CD4-positive, alpha-beta memory T cell (primary cell): ENCODE measurements around the gene ARL15. TPM values are rescaled to one million over a fixed set of nuclear protein-coding genes. Genes with fewer than 3 reads are reported as not detected.

ENCODE experiments used
- CTCF ChIA-PET: fragments of 350-600 bp; sonication (Branson Sonifier 250); formaldehyde crosslinking; loops from one replicate; lab custom pipeline; 2021; ENCODE audit warnings: inconsistent platforms; ENCODE audit not compliant: partially characterized antibody; lab: Charles Lee
- POLR2A ChIA-PET: fragments of 350-600 bp; sonication (Branson Sonifier 250); formaldehyde crosslinking; loops from one replicate; lab custom pipeline; 2021; ENCODE audit not compliant: partially characterized antibody; lab: Charles Lee
- DNase-seq, 5 donors: peaks; one replicate each; pipeline versions ENCODE4 v3.0.0 to v3.0.0-alpha.2; 2020 to 2022; ENCODE audit warnings: mixed read lengths in 1 of 5
- H3K27ac ChIP-seq: one replicate; pipeline ENCODE4 v1.7.0; 2013; ENCODE audit warnings: low read depth, low read length
- H3K27me3 ChIP-seq: 2 replicates; pipeline ENCODE4 v1.7.0; 2013; ENCODE audit warnings: mild to moderate bottlenecking, low read length, moderate library complexity; ENCODE audit not compliant: insufficient read depth
- H3K36me3 ChIP-seq: 2 replicates; pipeline ENCODE4 v1.7.0; 2013; ENCODE audit warnings: mild to moderate bottlenecking, low read length, moderate library complexity; ENCODE audit not compliant: insufficient read depth
- H3K4me1 ChIP-seq: 2 replicates; pipeline ENCODE4 v1.7.0; 2013; ENCODE audit warnings: mild to moderate bottlenecking, low read length, moderate library complexity; ENCODE audit not compliant: insufficient read depth
- H3K4me3 ChIP-seq, 2 donors: one replicate each; pipeline ENCODE4 v1.7.0; 2013; ENCODE audit warnings: low read length in 2 of 2, mild to moderate bottlenecking in 1 of 2
- H3K9me3 ChIP-seq, 2 donors: one replicate each; pipeline ENCODE4 v1.7.0; 2013; ENCODE audit warnings: low read length in 2 of 2, control low read depth in 1 of 2; ENCODE audit not compliant: control insufficient read depth in 1 of 2
- H3K27ac Mint-ChIP-seq, 7 donors: one replicate each; pipeline ENCODE4 v1.8.0; 2020 to 2021; ENCODE audit warnings: mixed read lengths in 7 of 7, mild to moderate bottlenecking in 6 of 7, inconsistent platforms in 3 of 7, moderate library complexity in 3 of 7
- H3K27me3 Mint-ChIP-seq, 2 donors: one replicate each; pipeline ENCODE4 v1.8.0; 2020 to 2021; ENCODE audit warnings: mixed read lengths in 2 of 2
- H3K36me3 Mint-ChIP-seq, 2 donors: one replicate each; pipeline ENCODE4 v1.8.0; 2020 to 2021; ENCODE audit warnings: mixed read lengths in 2 of 2, inconsistent platforms in 1 of 2, mild to moderate bottlenecking in 1 of 2
- H3K4me1 Mint-ChIP-seq, 4 donors: one replicate each; pipeline ENCODE4 v1.8.0; 2020 to 2021; ENCODE audit warnings: mixed read lengths in 4 of 4, mild to moderate bottlenecking in 1 of 4
- H3K4me3 Mint-ChIP-seq, 8 donors: one replicate each; pipeline ENCODE4 v1.8.0; 2020 to 2021; ENCODE audit warnings: mixed read lengths in 8 of 8, mild to moderate bottlenecking in 7 of 8, moderate library complexity in 6 of 8, inconsistent platforms in 3 of 8
- H3K9me3 Mint-ChIP-seq, 8 donors: one replicate each; pipeline ENCODE4 v1.8.0; 2020 to 2021; ENCODE audit warnings: mixed read lengths in 8 of 8, mild to moderate bottlenecking in 5 of 8, inconsistent platforms in 3 of 8, moderate library complexity in 1 of 8
- intact Hi-C: fragments of 100-400 bp; cut with micrococcal nuclease; formaldehyde crosslinking; loops from one replicate; pipeline ENCODE4 v1.15.1; 2023
- polyA plus RNA-seq, 2 donors: library from polyadenylated mRNA; unstranded; fragments of 300-500 nt; fragmentation: Illumina TruSeq; gene quantifications; one replicate each; pipeline ENCODE4 v1.2.3, GENCODE V29; 2021
- total RNA-seq, 2 experiments: library from RNA; stranded (reverse); gene quantifications; one replicate each; pipeline ENCODE4 v1.2.3, GENCODE V29; 2021

ARL15 gene
- total and polyA plus RNA-seq, 4 experiments from 2014 or later, result 14.0 to 29.8 (median 14.7) TPM

GRCh38 chr5:54197018-54197417 lies 113.4 kb downstream of the ARL15 start:
- ChIA-PET POLR2A (no interaction called here), CTCF (no interaction called here)
- H3K9me3 ChIP-seq, result no peaks in the 10 kb centered on the region
- no peak overlapping the region for H3K27ac Mint-ChIP-seq
- H3K4me3 Mint-ChIP-seq, result no peak overlapping the region
- peaks cover 10 to 22% (median 19%) of the 10 kb centered on the region in 4 donors for H3K4me1 Mint-ChIP-seq
- H3K36me3 ChIP-seq, result no peaks in the 10 kb centered on the region
- no peak overlapping the region for H3K4me3 ChIP-seq
- peaks cover 0 to 17% (median 12%) of the 10 kb centered on the region in 8 donors for H3K9me3 Mint-ChIP-seq
- peaks cover 10 to 14% of the 10 kb centered on the region in 2 donors for H3K36me3 Mint-ChIP-seq
- intact Hi-C loops, result no loop called here
- no peaks in the 10 kb centered on the region for H3K27me3 Mint-ChIP-seq
- no peak for DNase-seq
- no peak overlapping the region for H3K27ac ChIP-seq
- no peaks in the 10 kb centered on the region for H3K4me1 ChIP-seq
- no peaks in the 10 kb centered on the region for H3K27me3 ChIP-seq

GRCh38 chr5:54195701-54196100 lies 114.7 kb downstream of the ARL15 start:
- POLR2A ChIA-PET, result no interaction called here
- H3K4me3 Mint-ChIP-seq, result no peak overlapping the region
- CTCF ChIA-PET, result no interaction called here
- Histone ChIP-seq H3K9me3 (no peaks in the 10 kb centered on the region), H3K36me3 (no peaks in the 10 kb centered on the region), H3K27ac (no peak overlapping the region), H3K4me3 (no peak overlapping the region), H3K27me3 (no peaks in the 10 kb centered on the region), H3K4me1 (no peaks in the 10 kb centered on the region)
- H3K9me3 Mint-ChIP-seq, result peaks cover 0 to 8% (median 5%) of the 10 kb centered on the region in 8 donors
- peaks cover 4 to 5% of the 10 kb centered on the region in 2 donors for H3K36me3 Mint-ChIP-seq
- no peak for DNase-seq
- peaks cover 18 to 26% (median 22%) of the 10 kb centered on the region in 4 donors for H3K4me1 Mint-ChIP-seq
- H3K27me3 Mint-ChIP-seq, result no peaks in the 10 kb centered on the region
- intact Hi-C loops, result no loop called here
- H3K27ac Mint-ChIP-seq, result no peak overlapping the region

GRCh38 chr5:54194318-54194717 lies 116.1 kb downstream of the ARL15 start:
- Mint-ChIP-seq H3K27me3 (no peaks in the 10 kb centered on the region), H3K4me3 (no peak overlapping the region), H3K36me3 (peaks cover 0 to 4% of the 10 kb centered on the region in 2 donors), H3K9me3 (peaks cover 0 to 3% (median 0%) of the 10 kb centered on the region in 8 donors), H3K27ac (peak overlapping the region in 1 of 7 donors; percentile 17), H3K4me1 (peaks cover 20 to 27% (median 24%) of the 10 kb centered on the region in 4 donors)
- H3K4me3 ChIP-seq, result no peak overlapping the region
- H3K27ac ChIP-seq, result no peak overlapping the region
- CTCF ChIA-PET, result interaction anchor here (1.1 kb wide), 1 partner anchor 13 kb away, joined by 3 read pairs; no protein-coding TSS in a partner anchor
- H3K36me3 ChIP-seq, result no peaks in the 10 kb centered on the region
- no peaks in the 10 kb centered on the region for H3K9me3 ChIP-seq
- POLR2A ChIA-PET, result no interaction called here
- intact Hi-C loops, result no loop called here
- H3K27me3 ChIP-seq, result no peaks in the 10 kb centered on the region
- no peaks in the 10 kb centered on the region for H3K4me1 ChIP-seq
- DNase-seq, result no peak

GRCh38 chr5:54187694-54188093 lies 122.7 kb downstream of the ARL15 start:
- no peak overlapping the region for H3K27ac Mint-ChIP-seq
- peaks cover 0 to 4% (median 0%) of the 10 kb centered on the region in 8 donors for H3K9me3 Mint-ChIP-seq

GRCh38 chr5:54186912-54187445 lies 123.4 kb downstream of the ARL15 start:
- H3K4me1 ChIP-seq, result no peaks in the 10 kb centered on the region
- Mint-ChIP-seq H3K27me3 (no peaks in the 10 kb centered on the region), H3K36me3 (peaks cover 2 to 3% of the 10 kb centered on the region in 2 donors), H3K9me3 (peaks cover 0 to 4% (median 0%) of the 10 kb centered on the region in 8 donors), H3K27ac (peak overlapping the region in 1 of 7 donors; percentile 8), H3K4me1 (peaks cover 0 to 27% (median 9%) of the 10 kb centered on the region in 4 donors), H3K4me3 (no peak overlapping the region)
- no peak overlapping the region for H3K27ac ChIP-seq
- no peak overlapping the region for H3K4me3 ChIP-seq
- H3K9me3 ChIP-seq, result no peaks in the 10 kb centered on the region
- ChIA-PET POLR2A (no interaction called here), CTCF (no interaction called here)
- H3K27me3 ChIP-seq, result no peaks in the 10 kb centered on the region
- intact Hi-C loops, result no loop called here
- no peak for DNase-seq
- no peaks in the 10 kb centered on the region for H3K36me3 ChIP-seq

More at GRCh38 chr5:54187694-54188093, 122.7 kb downstream of the ARL15 start:
- no peak overlapping the region for H3K27ac ChIP-seq
- no peak for DNase-seq
- ChIA-PET CTCF (no interaction called here), POLR2A (no interaction called here)
- Mint-ChIP-seq H3K4me1 (peaks cover 3 to 27% (median 10%) of the 10 kb centered on the region in 4 donors), H3K36me3 (peaks cover 2 to 3% of the 10 kb centered on the region in 2 donors), H3K4me3 (no peak overlapping the region), H3K27me3 (no peaks in the 10 kb centered on the region)
- H3K4me1 ChIP-seq, result no peaks in the 10 kb centered on the region
- no peaks in the 10 kb centered on the region for H3K27me3 ChIP-seq
- intact Hi-C loops, result no loop called here
- no peak overlapping the region for H3K4me3 ChIP-seq
- H3K36me3 ChIP-seq, result no peaks in the 10 kb centered on the region
- no peaks in the 10 kb centered on the region for H3K9me3 ChIP-seq

- ChIA-PET POLR2A (no interaction called here), CTCF (no interaction called here)
- H3K4me3 Mint-ChIP-seq, result peak overlapping the region in 1 of 8 donors; percentile 11
- peaks cover 2 to 6% of the 10 kb centered on the region in 2 donors for H3K36me3 Mint-ChIP-seq
- Histone ChIP-seq H3K4me1 (no peaks in the 10 kb centered on the region), H3K36me3 (no peaks in the 10 kb centered on the region), H3K9me3 (no peaks in the 10 kb centered on the region), H3K27me3 (no peaks in the 10 kb centered on the region), H3K27ac (no peak overlapping the region), H3K4me3 (no peak overlapping the region)
- DNase-seq, result no peak
- H3K27ac Mint-ChIP-seq, result no peak overlapping the region
- no peaks in the 10 kb centered on the region for H3K27me3 Mint-ChIP-seq
- intact Hi-C loops, result no loop called here
- H3K4me1 Mint-ChIP-seq, result peaks cover 0 to 21% (median 3%) of the 10 kb centered on the region in 4 donors
- peaks cover 0 to 4% (median under 1%) of the 10 kb centered on the region in 8 donors for H3K9me3 Mint-ChIP-seq
Measured at GRCh38 chr5:54186108-54186507, 124.3 kb downstream of the ARL15 start.

- ChIA-PET POLR2A (no interaction called here), CTCF (interaction anchor here (1.0 kb wide), 1 partner anchor 50 kb away, joined by 3 read pairs; no protein-coding TSS in a partner anchor)
- no peaks in the 10 kb centered on the region for H3K36me3 ChIP-seq
- H3K4me1 ChIP-seq, result no peaks in the 10 kb centered on the region
- no peak for DNase-seq
- H3K27me3 ChIP-seq, result no peaks in the 10 kb centered on the region
- H3K9me3 Mint-ChIP-seq, result peaks cover 0 to 4% (median under 1%) of the 10 kb centered on the region in 8 donors
- no peak overlapping the region for H3K4me3 ChIP-seq
- no peak overlapping the region for H3K27ac Mint-ChIP-seq
- peaks cover 2 to 6% of the 10 kb centered on the region in 2 donors for H3K36me3 Mint-ChIP-seq
- no peaks in the 10 kb centered on the region for H3K9me3 ChIP-seq
- H3K27ac ChIP-seq, result no peak overlapping the region
- peaks cover 0 to 17% (median 2%) of the 10 kb centered on the region in 4 donors for H3K4me1 Mint-ChIP-seq
- no peak overlapping the region for H3K4me3 Mint-ChIP-seq
- H3K27me3 Mint-ChIP-seq, result no peaks in the 10 kb centered on the region
- intact Hi-C loops, result no loop called here
Measured at GRCh38 chr5:54184806-54185205, 125.6 kb downstream of the ARL15 start.
